ENCODE measurements around the gene MOB2.

MOB2 gene

GRCh38 chr11:1493650-1494244 is 7.2 kb upstream of the MOB2 start:
- no peaks in the 10 kb centered on the region for H3K27me3 Mint-ChIP-seq
- DNase-seq: no peak
- peaks cover 20% of the 10 kb centered on the region for H3K4me1 Mint-ChIP-seq
- peaks cover 17% of the 10 kb centered on the region for H3K36me3 Mint-ChIP-seq
- CTCF ChIA-PET: no interaction called here
- H3K4me3 Mint-ChIP-seq: no peak overlapping the region
- H3K9me3 Mint-ChIP-seq: peaks cover 3% of the 10 kb centered on the region
- H3K27ac Mint-ChIP-seq: no peak overlapping the region

GRCh38 chr11:1491379-1491778 is 4.8 kb upstream of the MOB2 start:
- Mint-ChIP-seq H3K27me3 (no peaks in the 10 kb centered on the region), H3K4me3 (no peak overlapping the region), H3K4me1 (peaks cover 2% of the 10 kb centered on the region), H3K9me3 (peaks cover 3% of the 10 kb centered on the region), H3K36me3 (peaks cover 5% of the 10 kb centered on the region), H3K27ac (no peak overlapping the region)
- DNase-seq: no peak
- CTCF ChIA-PET: no interaction called here

- no peaks in the 10 kb centered on the region for H3K27me3 Mint-ChIP-seq
- H3K4me1 Mint-ChIP-seq: no peaks in the 10 kb centered on the region
- no peak for DNase-seq
- no peak overlapping the region for H3K27ac Mint-ChIP-seq
- CTCF ChIA-PET: no interaction called here
- H3K9me3 Mint-ChIP-seq: no peaks in the 10 kb centered on the region
- peaks cover under 1% of the 10 kb centered on the region for H3K36me3 Mint-ChIP-seq
- no peak overlapping the region for H3K4me3 Mint-ChIP-seq
Observed at GRCh38 chr11:1490651-1491050, 4.1 kb upstream of the MOB2 start.

GRCh38 chr11:1488575-1489180 is 2.1 kb upstream of the MOB2 start:
- no peak for DNase-seq
- CTCF ChIA-PET: no interaction called here
- H3K4me3 Mint-ChIP-seq: no peak overlapping the region
- no peak overlapping the region for H3K27ac Mint-ChIP-seq
- H3K27me3 Mint-ChIP-seq: no peaks in the 10 kb centered on the region
- no peaks in the 10 kb centered on the region for H3K36me3 Mint-ChIP-seq
- no peaks in the 10 kb centered on the region for H3K4me1 Mint-ChIP-seq
- H3K9me3 Mint-ChIP-seq: no peaks in the 10 kb centered on the region

GRCh38 chr11:1487851-1488574 is 1.4 kb upstream of the MOB2 start:
- Mint-ChIP-seq H3K27me3 (no peaks in the 10 kb centered on the region), H3K27ac (no peak overlapping the region), H3K4me1 (no peaks in the 10 kb centered on the region), H3K9me3 (no peaks in the 10 kb centered on the region), H3K36me3 (no peaks in the 10 kb centered on the region), H3K4me3 (no peak overlapping the region)
- DNase-seq: no peak
- CTCF ChIA-PET: no interaction called here

GRCh38 chr11:1487091-1487850 is 692 bp upstream of the MOB2 start:
- H3K9me3 Mint-ChIP-seq: no peaks in the 10 kb centered on the region
- no peaks in the 10 kb centered on the region for H3K4me1 Mint-ChIP-seq
- H3K36me3 Mint-ChIP-seq: no peaks in the 10 kb centered on the region
- CTCF ChIA-PET: no interaction called here
- H3K4me3 Mint-ChIP-seq: no peak overlapping the region
- no peaks in the 10 kb centered on the region for H3K27me3 Mint-ChIP-seq
- DNase-seq: no peak
- H3K27ac Mint-ChIP-seq: no peak overlapping the region

- Mint-ChIP-seq H3K4me1 (no peaks in the 10 kb centered on the region), H3K27me3 (no peaks in the 10 kb centered on the region), H3K27ac (no peak overlapping the region), H3K36me3 (no peaks in the 10 kb centered on the region), H3K9me3 (no peaks in the 10 kb centered on the region), H3K4me3 (no peak overlapping the region)
- CTCF ChIA-PET: no interaction called here
- no peak for DNase-seq
Observed at GRCh38 chr11:1485504-1485885, 1.1 kb downstream of the MOB2 start.

GRCh38 chr11:1484695-1485503 is 1.7 kb downstream of the MOB2 start:
- no peak for DNase-seq
- H3K27me3 Mint-ChIP-seq: no peaks in the 10 kb centered on the region
- no peaks in the 10 kb centered on the region for H3K9me3 Mint-ChIP-seq
- no peak overlapping the region for H3K27ac Mint-ChIP-seq
- H3K4me3 Mint-ChIP-seq: no peak overlapping the region
- H3K4me1 Mint-ChIP-seq: no peaks in the 10 kb centered on the region
- CTCF ChIA-PET: no interaction called here
- H3K36me3 Mint-ChIP-seq: no peaks in the 10 kb centered on the region

- CTCF ChIA-PET: no interaction called here
- Mint-ChIP-seq H3K36me3 (peaks cover 4% of the 10 kb centered on the region), H3K27me3 (no peaks in the 10 kb centered on the region)
Observed at GRCh38 chr11:1484061-1484671, 2.4 kb downstream of the MOB2 start.

GRCh38 chr11:1483445-1483961 is 3.1 kb downstream of the MOB2 start:
- Mint-ChIP-seq H3K27me3 (no peaks in the 10 kb centered on the region), H3K9me3 (no peaks in the 10 kb centered on the region), H3K36me3 (peaks cover 11% of the 10 kb centered on the region), H3K4me1 (no peaks in the 10 kb centered on the region), H3K27ac (no peak overlapping the region), H3K4me3 (no peak overlapping the region)
- CTCF ChIA-PET: no interaction called here
- DNase-seq: no peak

More at GRCh38 chr11:1484061-1484671, 2.4 kb downstream of the MOB2 start:
- Mint-ChIP-seq H3K9me3 (no peaks in the 10 kb centered on the region), H3K4me1 (no peaks in the 10 kb centered on the region), H3K27ac (no peak overlapping the region), H3K4me3 (no peak overlapping the region)
- no peak for DNase-seq

GRCh38 chr11:1482581-1483444 is 3.8 kb downstream of the MOB2 start:
- no peak overlapping the region for H3K4me3 Mint-ChIP-seq
- no peak for DNase-seq
- no peaks in the 10 kb centered on the region for H3K27me3 Mint-ChIP-seq
- H3K36me3 Mint-ChIP-seq: peaks cover 13% of the 10 kb centered on the region
- H3K27ac Mint-ChIP-seq: no peak overlapping the region
- CTCF ChIA-PET: no interaction called here
- no peaks in the 10 kb centered on the region for H3K4me1 Mint-ChIP-seq
- H3K9me3 Mint-ChIP-seq: no peaks in the 10 kb centered on the region

GRCh38 chr11:1481861-1482441 is 4.6 kb downstream of the MOB2 start:
- H3K9me3 Mint-ChIP-seq: no peaks in the 10 kb centered on the region
- DNase-seq: no peak
- no peak overlapping the region for H3K4me3 Mint-ChIP-seq
- H3K27me3 Mint-ChIP-seq: no peaks in the 10 kb centered on the region
- no peak overlapping the region for H3K27ac Mint-ChIP-seq
- H3K36me3 Mint-ChIP-seq: peaks cover 13% of the 10 kb centered on the region
- CTCF ChIA-PET: no interaction called here
- H3K4me1 Mint-ChIP-seq: no peaks in the 10 kb centered on the region

- Mint-ChIP-seq H3K27me3 (no peaks in the 10 kb centered on the region), H3K36me3 (peaks cover 13% of the 10 kb centered on the region), H3K4me3 (no peak overlapping the region), H3K4me1 (no peaks in the 10 kb centered on the region), H3K27ac (no peak overlapping the region), H3K9me3 (no peaks in the 10 kb centered on the region)
- CTCF ChIA-PET: no interaction called here
- no peak for DNase-seq
Observed at GRCh38 chr11:1481483-1481825, 5.1 kb downstream of the MOB2 start.
